OCI-LY3 (cell line): ENCODE results near the gene STUB1.

Experiments
- CTCF ChIP-seq: fragments of 200-600, 300-600 bp; sonication (generic); IDR thresholded peaks from 2 replicates; pipeline ENCODE4 v1.5.1; 2014; ENCODE audit warnings: antibody characterized with exemption, low read length, low read depth
- EZH2phosphoT487 ChIP-seq: fragments of 200-600 bp; shearing (Covaris generic); IDR thresholded peaks from 2 replicates; pipeline ENCODE4 v1.6.1; 2018; ENCODE audit warnings: antibody characterized with exemption, mixed run types, low read depth

GRCh38 chr16:634996-635395, 45.2 kb upstream of the STUB1 start:
- TF ChIP-seq CTCF (no peak), EZH2phosphoT487 (no peak)
